ENCODE results near the gene OBI1. TPM values are rescaled to one million over a fixed set of nuclear protein-coding genes. Genes with fewer than 3 reads are reported as not detected.
"Not testable (repeated sequence)": the region's sequence is repeated elsewhere in the genome, so short reads cannot be mapped to it uniquely, and the experiment has no call there.

Gene OBI1
- total RNA-seq, 2 experiments from 2014 or later = 15.3 to 16.3 TPM

DNA sequence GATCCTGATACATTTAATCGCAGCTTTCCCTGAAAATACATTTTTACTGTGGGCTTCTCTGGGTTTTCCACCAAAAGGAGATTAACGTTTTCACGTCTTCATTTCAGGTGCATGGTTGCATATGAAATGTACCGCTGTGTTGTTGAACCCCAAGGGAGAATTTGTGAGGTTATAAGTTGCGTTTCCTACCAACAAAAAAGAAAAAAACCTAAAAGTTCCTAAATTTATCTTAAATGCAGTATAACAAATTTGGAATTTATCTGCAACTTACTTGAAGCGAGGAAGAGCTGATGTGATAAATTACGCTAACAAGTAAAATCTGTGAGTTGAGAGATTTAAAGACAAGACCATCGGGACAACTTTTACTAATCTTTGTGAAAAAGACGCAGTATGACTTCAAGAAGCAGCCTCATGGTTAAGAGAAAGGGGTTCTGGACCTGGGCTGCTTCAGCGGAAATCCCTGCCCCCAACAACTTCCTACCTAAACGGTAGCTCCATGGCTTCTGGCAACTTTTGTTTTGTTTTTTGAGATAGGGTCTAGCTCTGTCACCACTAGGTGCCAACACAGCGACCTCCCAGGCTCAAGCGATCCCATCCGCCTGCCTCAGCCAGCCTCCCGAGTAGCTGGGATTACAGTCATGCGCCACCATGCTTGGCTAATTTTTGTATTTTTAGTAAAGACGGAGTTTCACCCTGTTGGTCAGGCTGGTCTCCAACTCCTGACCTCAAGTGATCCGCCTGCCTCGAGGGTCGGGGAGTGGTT lies 958 bp upstream of the OBI1 start:
- H3K4me3 Mint-ChIP-seq = peak overlapping the region; percentile 99
- H3K4me1 Mint-ChIP-seq = peaks cover 45% of the 10 kb centered on the region
- H3K36me3 Mint-ChIP-seq (ENCODE audit: low read depth) = peaks cover 18% of the 10 kb centered on the region
- H3K27ac Mint-ChIP-seq = peak overlapping the region; percentile 2
- DNase-seq = no peak
- H3K27me3 Mint-ChIP-seq = no peaks in the 10 kb centered on the region
- POLR2A ChIA-PET = interaction anchor here (1.7 kb wide), 1 partner anchor 22 kb away, joined by 5 read pairs; no protein-coding TSS in a partner anchor
- CTCF ChIA-PET = interaction anchor here (0.7 to 1.0 kb wide), 2 partner anchors 9 to 731 kb away, joined by 3 read pairs; no protein-coding TSS in a partner anchor
- no peaks in the 10 kb centered on the region for H3K9me3 Mint-ChIP-seq

- H3K9me3 Mint-ChIP-seq = no peaks in the 10 kb centered on the region
- CTCF ChIA-PET = no interaction called here
- no peak for DNase-seq
Observed at GRCh38 chr13:78659450-78659730, 435 bp upstream of the OBI1 start.

DNA sequence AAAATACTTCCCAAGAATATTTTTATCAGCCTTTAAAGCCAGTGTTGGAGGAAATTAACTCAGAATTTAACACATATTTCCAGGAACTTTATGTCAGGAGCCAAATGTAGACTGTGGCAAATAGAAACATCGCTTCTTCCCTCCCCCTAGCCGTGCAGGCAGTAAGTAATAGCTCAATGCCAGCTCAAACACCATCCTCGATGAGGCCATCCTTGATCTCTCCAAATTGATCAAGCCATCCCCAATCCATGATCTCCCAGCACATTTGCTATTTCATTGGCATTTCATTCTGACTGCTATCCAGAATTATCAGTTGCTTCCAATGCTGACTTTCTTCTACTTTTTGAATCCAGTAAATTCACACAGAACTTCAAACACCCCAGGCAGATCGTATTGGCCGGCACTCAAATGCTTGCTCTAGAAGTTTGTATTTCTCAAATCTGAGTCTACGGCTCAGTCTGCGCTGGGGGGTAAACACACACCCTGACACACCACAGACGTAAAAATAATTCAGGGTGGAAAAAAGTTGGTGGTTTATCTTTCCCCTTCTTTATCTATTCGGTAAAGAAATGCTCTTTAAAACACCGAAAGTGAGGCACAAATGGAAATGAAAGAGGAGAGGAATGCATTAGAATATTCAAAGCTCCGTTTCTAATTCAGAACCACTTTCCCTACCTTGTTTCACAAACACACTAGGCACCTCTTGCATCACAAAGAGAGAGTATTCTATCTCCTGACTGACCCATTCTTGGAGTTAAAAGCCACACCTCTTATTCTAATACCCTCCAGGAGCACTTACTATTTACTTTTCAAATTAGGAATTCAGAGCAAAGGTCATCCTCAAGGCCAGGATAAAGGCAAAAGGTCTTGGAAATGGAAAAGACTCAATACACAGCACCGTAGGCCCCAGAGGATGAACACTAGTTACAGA lies 991 bp downstream of the OBI1 start:
- Mint-ChIP-seq H3K27ac (peak overlapping the region; percentile 93), H3K4me3 (peak overlapping the region; percentile 99), H3K36me3 (ENCODE audit: low read depth) (peaks cover 23% of the 10 kb centered on the region), H3K27me3 (no peaks in the 10 kb centered on the region), H3K9me3 (no peaks in the 10 kb centered on the region), H3K4me1 (peaks cover 44% of the 10 kb centered on the region)
- no peak for DNase-seq
- POLR2A ChIA-PET = interaction anchor here (0.6 to 1.3 kb wide), 2 partner anchors 19 to 49 kb away, joined by 3 to 4 read pairs; no protein-coding TSS in a partner anchor
- CTCF ChIA-PET = no interaction called here

More at GRCh38 chr13:78659450-78659730, 435 bp upstream of the OBI1 start:
- Mint-ChIP-seq H3K4me1 (peaks cover 45% of the 10 kb centered on the region), H3K27me3 (no peaks in the 10 kb centered on the region), H3K36me3 (ENCODE audit: low read depth) (peaks cover 20% of the 10 kb centered on the region), H3K27ac (peak overlapping the region; percentile 2), H3K4me3 (peak overlapping the region; percentile 99)
- POLR2A ChIA-PET = interaction anchor here (1.7 kb wide), 1 partner anchor 21 kb away, joined by 5 read pairs; no protein-coding TSS in a partner anchor

DNA sequence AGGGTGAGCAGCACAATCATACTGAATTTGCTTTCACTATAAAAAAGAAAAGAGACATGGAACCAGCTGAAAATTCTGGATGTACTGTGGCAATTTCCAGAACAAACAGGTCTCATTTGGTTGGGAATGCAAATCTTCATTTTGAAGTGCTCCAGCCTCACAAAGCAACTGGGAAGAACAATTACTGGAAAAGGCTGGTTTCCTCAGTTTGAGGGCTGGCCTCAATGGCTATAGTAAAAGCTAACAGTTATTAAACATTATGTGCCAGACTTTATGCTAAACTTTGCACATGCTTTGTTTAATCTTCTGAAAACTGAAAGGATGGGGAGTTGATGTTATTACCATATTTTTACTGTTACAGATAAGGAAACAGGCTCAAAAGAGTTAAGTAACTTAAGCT lies 3.0 kb downstream of the OBI1 start:
- CTCF ChIA-PET = no interaction called here

GRCh38 chr13:78655007-78655406 lies 3.9 kb downstream of the OBI1 start:
- Mint-ChIP-seq H3K4me1 (peaks cover 31% of the 10 kb centered on the region), H3K27ac (no peak overlapping the region), H3K27me3 (no peaks in the 10 kb centered on the region), H3K36me3 (ENCODE audit: low read depth) (peaks cover 23% of the 10 kb centered on the region), H3K4me3 (no peak overlapping the region), H3K9me3 (no peaks in the 10 kb centered on the region)
- DNase-seq = no peak
- ChIA-PET CTCF (no interaction called here), POLR2A (no interaction called here)

More for the DNA sequence above, 3.0 kb downstream of the OBI1 start:
- peaks cover 37% of the 10 kb centered on the region for H3K4me1 Mint-ChIP-seq
- H3K9me3 Mint-ChIP-seq = no peaks in the 10 kb centered on the region
- no peak for DNase-seq
- no peak overlapping the region for H3K4me3 Mint-ChIP-seq
- peaks cover 23% of the 10 kb centered on the region for H3K36me3 Mint-ChIP-seq (ENCODE audit: low read depth)
- POLR2A ChIA-PET = no interaction called here
- no peak overlapping the region for H3K27ac Mint-ChIP-seq
- H3K27me3 Mint-ChIP-seq = no peaks in the 10 kb centered on the region

DNA sequence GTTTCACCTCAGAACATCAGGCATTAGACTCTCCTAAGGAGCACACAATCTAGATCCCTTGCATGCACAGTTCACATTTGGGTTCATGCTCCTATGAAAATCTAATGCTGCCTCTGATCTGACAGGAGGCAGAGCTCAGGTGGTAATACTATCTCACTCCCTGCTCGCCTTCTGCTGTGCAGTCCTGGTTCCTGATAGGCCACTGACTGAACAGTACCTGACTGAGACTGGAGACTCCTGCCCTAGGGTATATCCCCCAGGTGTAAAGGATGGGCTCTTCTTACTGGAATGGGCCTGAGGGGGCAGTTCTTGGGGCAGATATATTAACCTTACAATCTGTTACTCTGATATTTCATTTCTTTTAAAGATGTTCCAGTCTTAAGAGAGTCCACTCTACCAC lies 6.3 kb downstream of the OBI1 start:
- H3K27ac Mint-ChIP-seq = no peak overlapping the region

GRCh38 chr13:78650717-78651083 lies 8.3 kb downstream of the OBI1 start:
- peaks cover 12% of the 10 kb centered on the region for H3K36me3 Mint-ChIP-seq (ENCODE audit: low read depth)
- H3K9me3 Mint-ChIP-seq = no peaks in the 10 kb centered on the region
- POLR2A ChIA-PET = interaction anchor here (0.9 kb wide), 1 partner anchor 11 kb away, joined by 3 read pairs; no protein-coding TSS in a partner anchor
- peaks cover 6% of the 10 kb centered on the region for H3K4me1 Mint-ChIP-seq
- no peaks in the 10 kb centered on the region for H3K27me3 Mint-ChIP-seq
- H3K27ac Mint-ChIP-seq = no peak overlapping the region
- no peak for DNase-seq
- no peak overlapping the region for H3K4me3 Mint-ChIP-seq
- CTCF ChIA-PET = interaction anchor here (0.7 to 1.0 kb wide), 2 partner anchors 9 to 47 kb away, joined by 3 read pairs; partner anchors contain the start of gene POU4F1

More for the DNA sequence above, 6.3 kb downstream of the OBI1 start:
- Mint-ChIP-seq H3K9me3 (no peaks in the 10 kb centered on the region), H3K36me3 (ENCODE audit: low read depth) (peaks cover 17% of the 10 kb centered on the region), H3K4me1 (peaks cover 13% of the 10 kb centered on the region), H3K4me3 (no peak overlapping the region), H3K27me3 (no peaks in the 10 kb centered on the region)
- DNase-seq = no peak
- CTCF ChIA-PET = no interaction called here
- POLR2A ChIA-PET = no interaction called here

DNA sequence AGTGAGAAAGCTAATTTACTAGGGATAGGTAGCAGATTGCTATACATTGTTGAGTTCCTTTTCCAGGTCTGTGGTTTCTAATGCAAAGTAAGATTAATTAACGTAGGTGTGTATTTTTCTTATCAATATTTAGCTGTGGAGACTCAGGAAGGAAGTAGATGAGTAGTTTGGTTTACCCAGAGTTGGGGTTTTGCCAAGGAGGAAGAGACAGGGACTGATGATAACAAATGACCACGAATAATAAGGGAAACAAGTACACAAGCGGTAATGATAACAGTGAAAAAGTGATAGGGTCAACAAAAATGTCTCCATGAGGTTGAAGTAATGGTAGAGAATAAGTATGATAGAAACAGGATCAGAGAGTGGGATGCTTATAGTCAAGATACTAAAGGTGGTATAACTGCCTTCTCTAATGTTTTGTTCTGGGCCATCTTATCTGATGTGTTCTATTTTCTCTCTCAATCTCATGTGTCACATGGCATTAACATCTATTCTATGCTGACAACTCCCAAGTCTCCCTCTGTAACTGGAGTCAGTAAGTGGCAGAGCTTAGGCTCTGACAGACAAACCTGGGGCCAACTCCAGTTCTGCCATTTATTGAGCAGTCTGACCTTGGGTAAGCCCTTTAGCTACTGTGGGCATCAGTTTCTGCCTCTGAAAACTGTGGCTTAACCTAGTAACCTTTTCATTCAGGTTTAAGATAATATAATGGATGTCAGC lies 8.8 kb downstream of the OBI1 start:
- DNase-seq = no peak
- POLR2A ChIA-PET = no interaction called here
- Mint-ChIP-seq H3K9me3 (no peaks in the 10 kb centered on the region), H3K4me1 (peaks cover 3% of the 10 kb centered on the region), H3K36me3 (ENCODE audit: low read depth) (peaks cover 8% of the 10 kb centered on the region), H3K27ac (no peak overlapping the region), H3K27me3 (no peaks in the 10 kb centered on the region), H3K4me3 (no peak overlapping the region)
- CTCF ChIA-PET = interaction anchor here (0.7 to 1.0 kb wide), 2 partner anchors 10 to 47 kb away, joined by 3 read pairs; partner anchors contain the start of gene POU4F1

- POLR2A ChIA-PET, H3K4me3 Mint-ChIP-seq, H3K9me3 Mint-ChIP-seq, H3K27ac Mint-ChIP-seq, CTCF ChIA-PET, H3K27me3 Mint-ChIP-seq, DNase-seq, H3K4me1 Mint-ChIP-seq: not testable (repeated sequence)
- H3K36me3 Mint-ChIP-seq (ENCODE audit: low read depth) = peaks cover 18% of the 10 kb centered on the region
Observed at GRCh38 chr13:78647109-78647678, 11.8 kb downstream of the OBI1 start.

GRCh38 chr13:78638216-78638615 lies 20.7 kb downstream of the OBI1 start:
- Mint-ChIP-seq H3K9me3 (no peaks in the 10 kb centered on the region), H3K27ac (peak overlapping the region; percentile 32), H3K36me3 (ENCODE audit: low read depth) (peaks cover 67% of the 10 kb centered on the region), H3K4me1 (peaks cover 13% of the 10 kb centered on the region), H3K27me3 (no peaks in the 10 kb centered on the region), H3K4me3 (no peak overlapping the region)
- CTCF ChIA-PET = no interaction called here
- POLR2A ChIA-PET = interaction anchor here (1.0 to 1.6 kb wide), 3 partner anchors 16 to 22 kb away, joined by 3 to 5 read pairs (median 3); partner anchors contain the start of gene OBI1
- DNase-seq = no peak

DNA sequence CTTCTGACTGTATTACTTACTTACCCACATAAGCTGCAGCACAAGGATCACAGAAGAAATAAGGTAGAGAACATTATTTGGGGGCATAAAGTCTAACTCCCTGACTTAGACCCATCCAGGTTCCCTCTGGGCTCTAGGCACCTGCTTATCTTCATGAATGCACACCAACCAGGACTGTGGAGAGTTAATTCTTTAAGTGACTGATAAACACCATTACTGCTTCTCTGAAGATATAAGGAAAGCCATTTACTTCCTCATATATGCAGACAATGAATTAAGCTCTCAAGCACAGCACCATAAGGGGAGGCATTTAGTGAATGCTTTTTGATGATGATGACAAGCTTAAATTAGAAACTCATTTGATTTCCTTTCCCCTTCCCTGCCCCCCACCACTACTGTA lies 22.5 kb downstream of the OBI1 start:
- H3K27ac Mint-ChIP-seq = no peak overlapping the region
- H3K27me3 Mint-ChIP-seq = no peaks in the 10 kb centered on the region
- H3K36me3 Mint-ChIP-seq (ENCODE audit: low read depth) = peaks cover 74% of the 10 kb centered on the region
- no peaks in the 10 kb centered on the region for H3K9me3 Mint-ChIP-seq
- POLR2A ChIA-PET = no interaction called here
- H3K4me1 Mint-ChIP-seq = peaks cover 13% of the 10 kb centered on the region
- DNase-seq = no peak
- CTCF ChIA-PET = no interaction called here
- no peak overlapping the region for H3K4me3 Mint-ChIP-seq

GRCh38 chr13:78632996-78633395 lies 26.0 kb downstream of the OBI1 start:
- H3K9me3 Mint-ChIP-seq = no peaks in the 10 kb centered on the region
- ChIA-PET POLR2A (no interaction called here), CTCF (interaction anchor here (0.7 kb wide), 1 partner anchor 13 kb away, joined by 3 read pairs; no protein-coding TSS in a partner anchor)
- H3K36me3 Mint-ChIP-seq (ENCODE audit: low read depth) = peaks cover 70% of the 10 kb centered on the region
- no peak overlapping the region for H3K27ac Mint-ChIP-seq
- no peak overlapping the region for H3K4me3 Mint-ChIP-seq
- H3K4me1 Mint-ChIP-seq = peaks cover under 1% of the 10 kb centered on the region
- no peaks in the 10 kb centered on the region for H3K27me3 Mint-ChIP-seq
- DNase-seq = no peak
